A549 (cell line): ENCODE measurements around the gene ZNF385B.

ENCODE experiments used
- CBX8 ChIP-seq: fragments of 200-600 bp; sonication (generic); IDR thresholded peaks from 2 replicates; pipeline ENCODE4 v1.6.1; 2016
- HDAC2 ChIP-seq: fragments of 200-600 bp; sonication (generic); IDR thresholded peaks from 2 replicates; pipeline ENCODE4 v1.6.1; 2016
- MYC ChIP-seq: IDR thresholded peaks from 2 replicates; pipeline ENCODE4 v1.6.1; 2012; ENCODE audit warnings: mild to moderate bottlenecking, inconsistent platforms, low read length, improper control_type of control experiment, borderline replicate concordance
- POLR2A ChIP-seq: IDR thresholded peaks from 2 replicates; pipeline ENCODE4 v1.6.1; 2012; ENCODE audit warnings: mild to moderate bottlenecking, low read length
- RAD21 ChIP-seq, 2 experiments: fragments of >200 bp in 1 of 2; sonication (Bioruptor Twin) in 1 of 2; formaldehyde crosslinking in 1 of 2; IDR thresholded peaks in 1 of 2; conservative IDR thresholded peaks in 1 of 2; 2 replicates in 1 of 2; 3 replicates in 1 of 2; pipeline ENCODE4 v1.6.1; 2012 to 2018; ENCODE audit warnings: inconsistent platforms in 1 of 2
- TF ChIP-seq, protein P1 (sequence below): fragments of >200 bp; sonication (Bioruptor Twin); formaldehyde crosslinking; IDR thresholded peaks from 3 replicates; pipeline ENCODE4 v1.5.1; 2016
- TF ChIP-seq, protein P2 (sequence below): IDR thresholded peaks from 2 replicates; pipeline ENCODE4 v1.6.1; 2012

DNA sequence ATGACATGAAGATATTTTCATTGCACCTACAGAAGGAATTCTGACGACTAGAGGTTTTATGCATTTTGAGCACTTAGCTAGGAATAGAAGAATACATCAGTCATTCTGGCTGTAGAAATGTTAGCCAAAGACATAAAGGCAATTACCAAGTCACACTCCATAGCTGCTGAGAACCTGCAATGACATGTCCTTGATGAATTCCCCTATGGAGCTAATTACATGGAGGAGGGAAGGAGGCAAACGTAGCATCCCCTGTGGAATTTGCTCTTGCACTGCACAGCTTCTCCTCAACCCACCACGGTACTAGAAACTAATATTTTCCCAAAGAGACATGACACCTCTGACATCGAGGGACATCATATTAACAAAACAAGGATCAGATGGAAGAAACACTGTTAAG is 422.8 kb downstream of the ZNF385B start:
- TF ChIP-seq CBX8 (no peak), MYC (no peak), RAD21 (conservative IDR thresholded peaks at IDR 0.05 in 1 of 2, IDR thresholded peaks at IDR 0.05 in 1 of 2) (no peak), POLR2A (no peak), HDAC2 (no peak)
- TF ChIP-seq, protein P1, sequence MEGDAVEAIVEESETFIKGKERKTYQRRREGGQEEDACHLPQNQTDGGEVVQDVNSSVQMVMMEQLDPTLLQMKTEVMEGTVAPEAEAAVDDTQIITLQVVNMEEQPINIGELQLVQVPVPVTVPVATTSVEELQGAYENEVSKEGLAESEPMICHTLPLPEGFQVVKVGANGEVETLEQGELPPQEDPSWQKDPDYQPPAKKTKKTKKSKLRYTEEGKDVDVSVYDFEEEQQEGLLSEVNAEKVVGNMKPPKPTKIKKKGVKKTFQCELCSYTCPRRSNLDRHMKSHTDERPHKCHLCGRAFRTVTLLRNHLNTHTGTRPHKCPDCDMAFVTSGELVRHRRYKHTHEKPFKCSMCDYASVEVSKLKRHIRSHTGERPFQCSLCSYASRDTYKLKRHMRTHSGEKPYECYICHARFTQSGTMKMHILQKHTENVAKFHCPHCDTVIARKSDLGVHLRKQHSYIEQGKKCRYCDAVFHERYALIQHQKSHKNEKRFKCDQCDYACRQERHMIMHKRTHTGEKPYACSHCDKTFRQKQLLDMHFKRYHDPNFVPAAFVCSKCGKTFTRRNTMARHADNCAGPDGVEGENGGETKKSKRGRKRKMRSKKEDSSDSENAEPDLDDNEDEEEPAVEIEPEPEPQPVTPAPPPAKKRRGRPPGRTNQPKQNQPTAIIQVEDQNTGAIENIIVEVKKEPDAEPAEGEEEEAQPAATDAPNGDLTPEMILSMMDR = no peak
- TF ChIP-seq, protein P2, sequence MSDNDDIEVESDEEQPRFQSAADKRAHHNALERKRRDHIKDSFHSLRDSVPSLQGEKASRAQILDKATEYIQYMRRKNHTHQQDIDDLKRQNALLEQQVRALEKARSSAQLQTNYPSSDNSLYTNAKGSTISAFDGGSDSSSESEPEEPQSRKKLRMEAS = no peak
